Measurements from ENCODE around the gene POM121L2. TPM values are rescaled to one million over a fixed set of nuclear protein-coding genes. Genes with fewer than 3 reads are reported as not detected.
A peak's percentile ranks its signal among the peaks of the same experiment; 100 is the strongest.

Gene POM121L2
- total and polyA plus RNA-seq, 9 of the 15 experiments (the other 6 are each of a cell fraction or from before 2014, with no cell fraction given): 0.23 to 0.45 TPM; not detected in 7

DNA sequence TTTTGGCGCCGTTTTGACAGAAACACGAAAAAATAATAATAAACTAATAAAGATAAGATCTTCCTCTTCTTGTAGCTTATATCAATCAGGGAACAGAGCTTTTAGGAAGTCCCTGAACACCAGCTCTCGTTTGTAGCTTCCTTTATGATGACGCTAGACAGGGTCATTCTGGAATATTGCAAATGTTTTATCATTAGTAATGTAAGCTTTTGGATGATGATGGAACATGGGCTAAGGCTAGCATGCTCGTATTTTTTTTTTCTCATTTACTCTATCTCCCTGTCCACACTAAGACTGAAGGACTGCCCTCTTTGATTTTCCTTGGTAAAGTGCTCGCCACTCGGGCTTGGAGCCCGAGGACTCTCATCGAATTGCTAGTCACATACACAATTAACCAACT, 22.1 kb upstream of the POM121L2 start:
- no peak for FAIRE-seq
- peak overlapping the region; percentile 64 for H3K4me3 ChIP-seq
- H3K79me2 ChIP-seq (ENCODE audit: control insufficient read depth, insufficient read depth, low read length): no peaks in the 10 kb centered on the region
- H4K20me1 ChIP-seq (replicated peaks; ENCODE audit: control insufficient read depth, insufficient read depth, low read length): no peaks in the 10 kb centered on the region
- no peaks in the 10 kb centered on the region for H3K9me3 ChIP-seq (replicated peaks; ENCODE audit: control insufficient read depth, insufficient read depth, low read depth, low read length)
- DNase-seq (ENCODE audit: extremely low read depth in 1 of 4, low spot score in 3 of 4): peak in 1 of 4 experiments; percentile 26
- 16% methylated on average over 10 of the region's 10 CpGs for WGBS (ENCODE audit: insufficient coverage, low coverage, missing lambda C conversion rate)
- BruUV-seq (replicated peaks): no TSS peak
- peak overlapping the region; percentile 97 for H2AFZ ChIP-seq (ENCODE audit: low read depth, low read length)
- H3K27me3 ChIP-seq (ENCODE audit: control insufficient read depth in 2 of 2, insufficient read depth in 2 of 2, low read length in 2 of 2): no peaks in the 10 kb centered on the region
- no peaks in the 10 kb centered on the region for H3K9me1 ChIP-seq (ENCODE audit: control insufficient read depth, insufficient read depth, low read length)
- peak overlapping the region; percentile 98 for H3K4me2 ChIP-seq (ENCODE audit: insufficient read depth, low read length)
- H3K4me1 ChIP-seq (replicated peaks in 1 of 2; ENCODE audit: control insufficient read depth in 2 of 2, insufficient read depth in 2 of 2, low read length in 2 of 2): peaks cover 0 to 5% of the 10 kb centered on the region in 2 experiments; a peak in 2 of 5 replicates
- CTCF ChIA-PET (ENCODE audit: low intra/inter-chr PET ratio): no interaction called here
- H3K27ac ChIP-seq (ENCODE audit: extremely low read depth, low read depth, low read length): no peak overlapping the region
- in situ Hi-C loops (cut with MboI): no loop called here
- H3K36me3 ChIP-seq (ENCODE audit: control insufficient read depth, insufficient read depth, low read length): no peaks in the 10 kb centered on the region
- ATAC-seq: peak; percentile 8
- intact Hi-C loops (cut with micrococcal nuclease): loop anchor here (5.0 kb wide), 2 partner anchors 82 to 97 kb away; no protein-coding TSS in a partner anchor
- POLR2A ChIA-PET: interaction anchor here (0.7 to 2.0 kb wide), 11 partner anchors 8 to 201 kb away, joined by 3 to 8 read pairs (median 4); no protein-coding TSS in a partner anchor
- H3K9ac ChIP-seq (ENCODE audit: insufficient read depth in 1 of 2, low read depth in 2 of 2, low read length in 2 of 2): peak overlapping the region; percentile 6 to 77; a peak in 2 of 4 replicates
- TF ChIP-seq ZNF444 (CRISPR knock-in tag; IDR thresholded peaks at IDR 0.05): no peak
- TF ChIP-seq, protein P1, sequence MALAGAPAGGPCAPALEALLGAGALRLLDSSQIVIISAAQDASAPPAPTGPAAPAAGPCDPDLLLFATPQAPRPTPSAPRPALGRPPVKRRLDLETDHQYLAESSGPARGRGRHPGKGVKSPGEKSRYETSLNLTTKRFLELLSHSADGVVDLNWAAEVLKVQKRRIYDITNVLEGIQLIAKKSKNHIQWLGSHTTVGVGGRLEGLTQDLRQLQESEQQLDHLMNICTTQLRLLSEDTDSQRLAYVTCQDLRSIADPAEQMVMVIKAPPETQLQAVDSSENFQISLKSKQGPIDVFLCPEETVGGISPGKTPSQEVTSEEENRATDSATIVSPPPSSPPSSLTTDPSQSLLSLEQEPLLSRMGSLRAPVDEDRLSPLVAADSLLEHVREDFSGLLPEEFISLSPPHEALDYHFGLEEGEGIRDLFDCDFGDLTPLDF (CRISPR knock-in tag; IDR thresholded peaks at IDR 0.05): no peak
- TF ChIP-seq, protein P2, sequence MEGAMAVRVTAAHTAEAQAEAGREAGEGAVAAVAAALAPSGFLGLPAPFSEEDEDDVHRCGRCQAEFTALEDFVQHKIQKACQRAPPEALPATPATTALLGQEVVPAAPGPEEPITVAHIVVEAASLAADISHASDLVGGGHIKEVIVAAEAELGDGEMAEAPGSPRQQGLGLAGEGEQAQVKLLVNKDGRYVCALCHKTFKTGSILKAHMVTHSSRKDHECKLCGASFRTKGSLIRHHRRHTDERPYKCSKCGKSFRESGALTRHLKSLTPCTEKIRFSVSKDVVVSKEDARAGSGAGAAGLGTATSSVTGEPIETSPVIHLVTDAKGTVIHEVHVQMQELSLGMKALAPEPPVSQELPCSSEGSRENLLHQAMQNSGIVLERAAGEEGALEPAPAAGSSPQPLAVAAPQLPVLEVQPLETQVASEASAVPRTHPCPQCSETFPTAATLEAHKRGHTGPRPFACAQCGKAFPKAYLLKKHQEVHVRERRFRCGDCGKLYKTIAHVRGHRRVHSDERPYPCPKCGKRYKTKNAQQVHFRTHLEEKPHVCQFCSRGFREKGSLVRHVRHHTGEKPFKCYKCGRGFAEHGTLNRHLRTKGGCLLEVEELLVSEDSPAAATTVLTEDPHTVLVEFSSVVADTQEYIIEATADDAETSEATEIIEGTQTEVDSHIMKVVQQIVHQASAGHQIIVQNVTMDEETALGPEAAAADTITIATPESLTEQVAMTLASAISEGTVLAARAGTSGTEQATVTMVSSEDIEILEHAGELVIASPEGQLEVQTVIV (CRISPR knock-in tag; IDR thresholded peaks at IDR 0.05; ENCODE audit: borderline replicate concordance): no peak
- no peak for TF ChIP-seq THRAP3 (IDR thresholded peaks at IDR 0.05; ENCODE audit: borderline replicate concordance)
- 0 out of 2 replicates have a peak, but pooled peaks have one; percentile 10 for TF ChIP-seq SMARCE1 (IDR thresholded peaks at IDR 0.05)
- no peak for TF ChIP-seq FOSL1 (tag; conservative IDR thresholded peaks at IDR 0.05)
- TF ChIP-seq ZBTB7A (IDR thresholded peaks at IDR 0.05; ENCODE audit: borderline replicate concordance, control insufficient read depth, low read depth, low read length): no peak
- no peak for TF ChIP-seq POLR2A (conservative IDR thresholded peaks at IDR 0.05)
- no peak for TF ChIP-seq NONO (IDR thresholded peaks at IDR 0.05; ENCODE audit: low read depth in 2 of 2, low read length in 1 of 2)
- TF ChIP-seq NELFE (IDR thresholded peaks at IDR 0.05; ENCODE audit: insufficient read depth, insufficient read length): no peak
- TF ChIP-seq HNRNPUL1 (IDR thresholded peaks at IDR 0.05; ENCODE audit: low read length): no peak
- TF ChIP-seq, protein P3, sequence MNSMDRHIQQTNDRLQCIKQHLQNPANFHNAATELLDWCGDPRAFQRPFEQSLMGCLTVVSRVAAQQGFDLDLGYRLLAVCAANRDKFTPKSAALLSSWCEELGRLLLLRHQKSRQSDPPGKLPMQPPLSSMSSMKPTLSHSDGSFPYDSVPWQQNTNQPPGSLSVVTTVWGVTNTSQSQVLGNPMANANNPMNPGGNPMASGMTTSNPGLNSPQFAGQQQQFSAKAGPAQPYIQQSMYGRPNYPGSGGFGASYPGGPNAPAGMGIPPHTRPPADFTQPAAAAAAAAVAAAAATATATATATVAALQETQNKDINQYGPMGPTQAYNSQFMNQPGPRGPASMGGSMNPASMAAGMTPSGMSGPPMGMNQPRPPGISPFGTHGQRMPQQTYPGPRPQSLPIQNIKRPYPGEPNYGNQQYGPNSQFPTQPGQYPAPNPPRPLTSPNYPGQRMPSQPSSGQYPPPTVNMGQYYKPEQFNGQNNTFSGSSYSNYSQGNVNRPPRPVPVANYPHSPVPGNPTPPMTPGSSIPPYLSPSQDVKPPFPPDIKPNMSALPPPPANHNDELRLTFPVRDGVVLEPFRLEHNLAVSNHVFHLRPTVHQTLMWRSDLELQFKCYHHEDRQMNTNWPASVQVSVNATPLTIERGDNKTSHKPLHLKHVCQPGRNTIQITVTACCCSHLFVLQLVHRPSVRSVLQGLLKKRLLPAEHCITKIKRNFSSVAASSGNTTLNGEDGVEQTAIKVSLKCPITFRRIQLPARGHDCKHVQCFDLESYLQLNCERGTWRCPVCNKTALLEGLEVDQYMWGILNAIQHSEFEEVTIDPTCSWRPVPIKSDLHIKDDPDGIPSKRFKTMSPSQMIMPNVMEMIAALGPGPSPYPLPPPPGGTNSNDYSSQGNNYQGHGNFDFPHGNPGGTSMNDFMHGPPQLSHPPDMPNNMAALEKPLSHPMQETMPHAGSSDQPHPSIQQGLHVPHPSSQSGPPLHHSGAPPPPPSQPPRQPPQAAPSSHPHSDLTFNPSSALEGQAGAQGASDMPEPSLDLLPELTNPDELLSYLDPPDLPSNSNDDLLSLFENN (IDR thresholded peaks at IDR 0.05; ENCODE audit: low read depth in 2 of 2, low read length in 2 of 2): no peak
- TF ChIP-seq CBFA2T3 (IDR thresholded peaks at IDR 0.05): no peak
- peak; percentile 60 for TF ChIP-seq DACH1 (IDR thresholded peaks at IDR 0.05; ENCODE audit: partially characterized antibody)
